Ishikawa (cell line): Measurements from ENCODE around the gene PLSCR4.

ENCODE experiments used
- CEBPB ChIP-seq: IDR thresholded peaks from 2 replicates; pipeline ENCODE4 v1.6.1; 2012
- CREB1 ChIP-seq: IDR thresholded peaks from 2 replicates; pipeline ENCODE4 v1.6.1; 2012; ENCODE audit warnings: low read depth
- EGR1 ChIP-seq: IDR thresholded peaks from 2 replicates; pipeline ENCODE4 v1.6.1; 2012
- EP300 ChIP-seq: IDR thresholded peaks from 2 replicates; pipeline ENCODE4 v1.6.1; 2012; ENCODE audit warnings: borderline replicate concordance
- FOXM1 ChIP-seq: IDR thresholded peaks from 2 replicates; pipeline ENCODE4 v1.6.1; 2012; ENCODE audit warnings: low read depth, borderline replicate concordance
- NFIC ChIP-seq: IDR thresholded peaks from 2 replicates; pipeline ENCODE4 v1.6.1; 2012
- RAD21 ChIP-seq: IDR thresholded peaks from 2 replicates; pipeline ENCODE4 v1.6.1; 2012; ENCODE audit warnings: low read depth
- TAF1 ChIP-seq: IDR thresholded peaks from 2 replicates; pipeline ENCODE4 v1.6.1; 2012; ENCODE audit warnings: low read depth, mild to moderate bottlenecking
- TCF12 ChIP-seq: IDR thresholded peaks from 2 replicates; pipeline ENCODE4 v1.6.1; 2012; ENCODE audit warnings: low read depth
- YY1 ChIP-seq: IDR thresholded peaks from 2 replicates; pipeline ENCODE4 v1.6.1; 2012; ENCODE audit warnings: low read depth
- TF ChIP-seq, protein P1 (sequence below): IDR thresholded peaks from 2 replicates; pipeline ENCODE4 v1.6.1; 2012
- TF ChIP-seq, protein P2 (sequence below): IDR thresholded peaks from 2 replicates; pipeline ENCODE4 v1.6.1; 2012; ENCODE audit warnings: low read depth, mild to moderate bottlenecking

DNA sequence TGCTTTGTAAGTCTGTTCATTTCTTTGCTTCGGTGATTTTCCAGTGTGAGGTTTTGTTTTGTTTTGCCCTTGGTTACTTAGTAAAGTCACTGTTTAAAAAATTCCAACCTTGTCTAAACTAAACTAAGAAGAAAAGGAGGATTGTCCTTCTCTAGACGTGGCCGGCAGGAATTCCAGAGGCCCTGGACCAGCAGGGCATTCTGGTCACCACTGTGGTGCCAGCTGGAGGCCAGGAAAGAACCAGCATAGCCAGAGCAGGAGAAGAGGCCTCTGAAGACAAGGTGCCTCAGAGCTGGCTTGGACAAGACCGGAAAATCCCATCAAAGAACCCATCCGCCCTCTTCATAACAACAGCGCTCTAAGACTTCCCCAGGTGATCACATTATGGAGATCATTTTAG is 98.1 kb downstream of the PLSCR4 start:
- TF ChIP-seq, protein P1, sequence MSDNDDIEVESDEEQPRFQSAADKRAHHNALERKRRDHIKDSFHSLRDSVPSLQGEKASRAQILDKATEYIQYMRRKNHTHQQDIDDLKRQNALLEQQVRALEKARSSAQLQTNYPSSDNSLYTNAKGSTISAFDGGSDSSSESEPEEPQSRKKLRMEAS, result no peak
- TF ChIP-seq YY1 (no peak), EGR1 (no peak), RAD21 (no peak), NFIC (no peak), CEBPB (no peak), FOXM1 (no peak), EP300 (no peak), TAF1 (no peak), CREB1 (no peak), TCF12 (no peak)
- TF ChIP-seq, protein P2, sequence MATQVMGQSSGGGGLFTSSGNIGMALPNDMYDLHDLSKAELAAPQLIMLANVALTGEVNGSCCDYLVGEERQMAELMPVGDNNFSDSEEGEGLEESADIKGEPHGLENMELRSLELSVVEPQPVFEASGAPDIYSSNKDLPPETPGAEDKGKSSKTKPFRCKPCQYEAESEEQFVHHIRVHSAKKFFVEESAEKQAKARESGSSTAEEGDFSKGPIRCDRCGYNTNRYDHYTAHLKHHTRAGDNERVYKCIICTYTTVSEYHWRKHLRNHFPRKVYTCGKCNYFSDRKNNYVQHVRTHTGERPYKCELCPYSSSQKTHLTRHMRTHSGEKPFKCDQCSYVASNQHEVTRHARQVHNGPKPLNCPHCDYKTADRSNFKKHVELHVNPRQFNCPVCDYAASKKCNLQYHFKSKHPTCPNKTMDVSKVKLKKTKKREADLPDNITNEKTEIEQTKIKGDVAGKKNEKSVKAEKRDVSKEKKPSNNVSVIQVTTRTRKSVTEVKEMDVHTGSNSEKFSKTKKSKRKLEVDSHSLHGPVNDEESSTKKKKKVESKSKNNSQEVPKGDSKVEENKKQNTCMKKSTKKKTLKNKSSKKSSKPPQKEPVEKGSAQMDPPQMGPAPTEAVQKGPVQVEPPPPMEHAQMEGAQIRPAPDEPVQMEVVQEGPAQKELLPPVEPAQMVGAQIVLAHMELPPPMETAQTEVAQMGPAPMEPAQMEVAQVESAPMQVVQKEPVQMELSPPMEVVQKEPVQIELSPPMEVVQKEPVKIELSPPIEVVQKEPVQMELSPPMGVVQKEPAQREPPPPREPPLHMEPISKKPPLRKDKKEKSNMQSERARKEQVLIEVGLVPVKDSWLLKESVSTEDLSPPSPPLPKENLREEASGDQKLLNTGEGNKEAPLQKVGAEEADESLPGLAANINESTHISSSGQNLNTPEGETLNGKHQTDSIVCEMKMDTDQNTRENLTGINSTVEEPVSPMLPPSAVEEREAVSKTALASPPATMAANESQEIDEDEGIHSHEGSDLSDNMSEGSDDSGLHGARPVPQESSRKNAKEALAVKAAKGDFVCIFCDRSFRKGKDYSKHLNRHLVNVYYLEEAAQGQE, result no peak
